D341Med (cell line): ENCODE measurements around the gene TMC1.
"Not testable (repeated sequence)": the region's sequence is repeated elsewhere in the genome, so short reads cannot be mapped to it uniquely, and the experiment has no call there.

Experiments
- DNase-seq: peaks from one replicate; pipeline ENCODE4 v3.0.0; 2012; ENCODE audit warnings: low spot score

The TMC1 gene

GRCh38 chr9:72826996-72827949 lies 305.9 kb downstream of the TMC1 start:
- DNase-seq: peak; percentile 50

- peak; percentile 28 for DNase-seq
These were observed 306.7 kb downstream of the TMC1 start for GRCh38 chr9:72827950-72828731.

DNA sequence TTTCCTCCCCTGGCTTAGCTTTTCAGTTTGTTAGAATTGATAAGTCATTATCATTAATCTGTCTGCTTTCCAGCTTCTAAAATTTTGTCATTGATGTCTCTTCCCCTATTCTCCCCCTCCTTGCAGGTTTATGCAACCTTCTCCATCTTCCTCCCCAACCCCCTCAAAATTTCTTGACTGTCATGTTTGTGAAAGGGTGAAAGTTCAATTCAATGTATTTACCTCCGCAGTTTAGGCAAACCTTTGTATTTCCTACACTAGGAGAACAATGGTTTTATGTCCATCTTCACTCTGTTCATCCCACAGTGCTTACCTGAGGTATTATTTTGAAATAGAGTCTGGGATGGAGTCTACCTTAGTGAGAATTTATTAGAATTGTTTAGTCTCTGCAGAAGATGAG lies 313.6 kb downstream of the TMC1 start:
- no peak for DNase-seq

DNA sequence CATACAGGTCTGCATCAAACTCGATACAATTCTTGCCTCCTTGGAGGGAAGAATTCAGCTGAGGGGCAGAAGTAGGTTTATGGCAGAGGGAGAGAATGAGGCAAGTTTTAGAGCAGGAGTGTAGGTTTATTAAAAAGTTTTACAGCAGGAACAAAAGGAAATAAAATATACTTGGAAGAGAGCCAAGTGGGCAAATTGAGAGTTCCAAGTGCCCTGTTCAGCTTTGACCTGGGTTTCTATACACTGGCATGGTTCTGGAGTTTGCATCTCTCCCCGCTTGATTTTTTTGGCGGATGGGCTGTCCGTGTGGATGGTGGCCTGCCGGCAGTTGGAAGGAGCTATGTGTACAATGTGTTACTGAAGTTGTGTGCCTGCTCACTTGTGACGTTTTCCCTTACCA lies 315.4 kb downstream of the TMC1 start:
- DNase-seq: no peak

GRCh38 chr9:72839085-72839484 lies 317.7 kb downstream of the TMC1 start:
- no peak for DNase-seq

GRCh38 chr9:72843520-72844439 lies 322.4 kb downstream of the TMC1 start:
- no peak for DNase-seq

GRCh38 chr9:72844440-72844768 lies 323.0 kb downstream of the TMC1 start:
- no peak for DNase-seq

- DNase-seq: not testable (repeated sequence)
These were observed 323.6 kb downstream of the TMC1 start for GRCh38 chr9:72845052-72845451.

- DNase-seq: not testable (repeated sequence)
These were observed 328.8 kb downstream of the TMC1 start for GRCh38 chr9:72850209-72850608.

GRCh38 chr9:72855321-72855720 lies 333.9 kb downstream of the TMC1 start:
- no peak for DNase-seq

DNA sequence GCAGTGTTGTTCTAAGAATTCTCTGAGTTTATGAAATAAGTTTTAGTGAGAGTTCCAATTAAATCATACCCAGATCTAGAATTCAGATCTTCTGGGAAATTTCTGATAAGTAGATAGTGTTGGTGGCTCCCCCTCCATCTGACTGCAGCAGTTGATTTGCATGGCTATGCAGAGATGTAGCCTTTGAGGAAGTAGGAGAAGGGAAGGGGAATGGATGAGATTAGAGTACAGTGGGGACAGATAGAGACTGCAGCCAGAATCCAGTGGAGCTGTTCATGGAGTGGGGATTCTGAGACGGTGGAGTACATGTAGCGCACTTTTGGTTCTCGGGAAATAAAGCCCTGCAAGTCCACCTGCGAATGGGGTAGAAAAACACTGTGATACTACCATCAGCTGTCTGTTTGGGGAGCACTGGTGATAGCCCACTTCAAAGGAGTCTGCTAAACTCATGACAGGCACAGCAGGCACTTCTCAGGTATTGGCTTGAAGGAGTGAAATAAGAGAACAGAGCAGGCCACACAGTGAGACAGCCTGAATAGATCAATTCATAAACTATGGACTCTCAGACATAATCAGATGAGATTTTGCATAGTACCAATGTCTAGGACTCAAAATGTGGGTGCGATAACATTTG lies 334.6 kb downstream of the TMC1 start:
- no peak for DNase-seq

DNA sequence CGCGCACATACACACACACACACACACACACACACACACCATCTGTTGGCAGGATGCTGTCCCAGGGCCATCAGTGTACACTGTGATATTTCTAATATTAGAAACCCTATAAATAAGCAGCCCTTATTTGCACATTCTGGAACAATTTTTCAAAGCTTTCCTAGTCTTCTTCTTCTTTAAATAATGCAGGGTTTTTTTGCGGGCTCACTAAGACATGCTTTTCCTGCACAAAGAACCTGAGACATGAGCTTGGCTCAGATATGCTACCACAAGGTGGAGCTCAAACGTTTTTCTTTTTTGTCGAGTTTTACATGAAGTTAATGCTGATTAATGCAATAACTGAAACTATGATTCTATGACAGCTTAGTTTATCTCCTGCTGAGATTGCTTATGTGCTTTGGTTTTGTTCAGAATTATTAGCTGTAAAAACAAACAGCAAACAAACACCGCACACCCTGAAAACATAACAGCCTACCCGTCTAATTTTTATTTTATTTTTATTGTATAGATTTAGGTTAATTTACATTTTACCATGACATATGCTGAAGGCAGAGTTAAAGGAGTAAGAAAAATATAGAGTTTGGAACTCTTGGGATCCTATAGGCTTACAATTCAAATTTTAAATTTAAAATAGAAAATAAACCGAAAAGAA lies 335.7 kb downstream of the TMC1 start:
- DNase-seq: peak; percentile 55

GRCh38 chr9:72857624-72857996 lies 336.2 kb downstream of the TMC1 start:
- no peak for DNase-seq

- DNase-seq: no peak
These were observed 336.9 kb downstream of the TMC1 start for GRCh38 chr9:72858089-72858912.

DNA sequence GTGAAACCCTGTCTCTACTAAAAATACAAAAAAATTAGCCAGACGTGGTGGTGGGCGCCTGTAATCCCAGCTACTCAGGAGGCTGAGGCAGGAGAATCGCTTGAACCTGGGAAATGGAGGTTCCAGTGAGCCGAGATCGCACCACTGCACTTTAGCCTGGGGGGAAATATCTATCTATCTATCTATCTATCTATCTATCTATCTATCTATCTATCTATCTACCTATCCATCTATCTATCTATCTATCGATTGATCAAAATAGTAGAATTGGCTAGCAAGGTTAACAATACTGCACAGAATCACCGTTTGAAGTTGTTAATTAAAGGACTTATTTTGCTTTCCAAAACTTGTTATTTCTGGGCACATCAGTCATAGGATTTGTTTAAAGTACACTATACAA lies 341.4 kb downstream of the TMC1 start:
- not testable (repeated sequence) for DNase-seq

- DNase-seq: no peak
These were observed 342.2 kb downstream of the TMC1 start for GRCh38 chr9:72863456-72864094.

GRCh38 chr9:72864327-72864726 lies 342.9 kb downstream of the TMC1 start:
- no peak for DNase-seq

GRCh38 chr9:72871685-72872084 lies 350.3 kb downstream of the TMC1 start:
- DNase-seq: no peak

DNA sequence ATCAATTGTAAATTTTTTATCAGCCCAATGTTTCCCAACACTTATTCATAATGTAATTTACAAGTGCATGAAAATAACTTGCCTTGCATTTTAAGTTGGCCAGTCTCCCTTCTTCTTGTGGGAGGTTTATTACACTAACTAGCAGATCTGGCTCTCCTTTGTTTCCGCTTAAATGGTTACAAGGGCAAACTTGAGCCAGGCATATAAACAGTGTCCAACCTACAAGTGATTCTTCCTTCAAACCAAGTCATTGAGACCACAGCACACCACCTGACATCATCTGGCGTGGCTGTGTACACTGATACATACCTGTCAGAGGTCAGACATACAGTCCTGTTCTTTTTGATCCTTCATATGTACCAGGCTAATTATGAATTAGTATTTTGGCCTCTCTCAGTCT lies 351.3 kb downstream of the TMC1 start:
- DNase-seq: no peak

GRCh38 chr9:72873456-72873855 lies 352.0 kb downstream of the TMC1 start:
- DNase-seq: no peak
